RWPE1 (cell line): Measurements from ENCODE around the gene ANKRD31.
"Not testable (repeated sequence)": the region's sequence is repeated elsewhere in the genome, so short reads cannot be mapped to it uniquely, and the experiment has no call there.

Experiments
- CTCF ChIA-PET: fragments of 350-600 bp; sonication (Branson Sonifier 250); formaldehyde crosslinking; extraction: SDS; loops from one replicate; lab custom pipeline; 2021; lab: Yijun Ruan, JAX
- POLR2A ChIA-PET: fragments of 400-600 bp; formaldehyde crosslinking; extraction: SDS; loops from one replicate; lab custom pipeline; 2020; ENCODE audit warnings: antibody characterized with exemption; ENCODE audit not compliant: low non-redundant PET; lab: Yijun Ruan, JAX
- DNase-seq: peaks from one replicate; pipeline ENCODE4 v3.0.0; 2012; ENCODE audit warnings: low spot score
- H3K27ac ChIP-seq: fragments of 450-650 bp; 2 replicates; pipeline ENCODE4 v1.5.1; 2017
- CTCF ChIP-seq: fragments of 450-650 bp; conservative IDR thresholded peaks from 2 replicates; pipeline ENCODE4 v1.5.1; 2017; ENCODE audit warnings: low read depth, mild to moderate bottlenecking

The ANKRD31 gene

DNA sequence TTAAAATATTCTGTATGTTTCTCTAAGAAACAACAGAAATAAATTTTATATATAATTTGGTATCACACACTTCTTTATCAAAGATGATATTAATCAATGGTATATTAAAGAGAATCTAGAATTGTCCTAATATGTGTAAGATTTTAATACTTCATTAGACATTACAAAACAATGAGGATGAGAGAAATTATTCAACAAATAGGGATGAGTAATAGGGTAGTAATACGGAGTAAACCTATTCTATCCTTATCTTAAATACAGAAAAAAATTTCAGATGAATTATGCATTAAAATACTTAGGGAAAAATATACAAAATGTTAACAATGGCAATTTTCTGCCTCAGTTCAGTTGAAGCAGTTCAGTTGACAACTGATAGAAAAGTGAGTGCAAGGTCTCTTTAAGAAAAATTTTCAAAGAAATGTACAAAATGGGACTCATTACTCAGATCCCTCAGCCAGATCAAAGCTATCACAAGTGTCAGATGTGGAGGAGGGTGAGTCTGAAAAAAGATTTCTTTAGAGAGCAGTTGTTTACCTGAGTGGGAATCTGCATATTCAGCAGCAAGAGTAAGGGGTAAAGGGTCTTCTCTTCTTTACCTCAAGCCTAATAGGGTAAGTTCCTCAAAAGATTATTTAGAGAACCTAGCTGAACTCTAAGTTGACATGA is 127.6 kb downstream of the ANKRD31 start:
- ChIA-PET CTCF (interaction anchor here (0.6 kb wide), 2 partner anchors 132 to 1658 kb away, joined by 3 read pairs; no protein-coding TSS in a partner anchor), POLR2A (no interaction called here)
- TF ChIP-seq CTCF = no peak
- no peak overlapping the region for H3K27ac ChIP-seq
- DNase-seq = no peak

DNA sequence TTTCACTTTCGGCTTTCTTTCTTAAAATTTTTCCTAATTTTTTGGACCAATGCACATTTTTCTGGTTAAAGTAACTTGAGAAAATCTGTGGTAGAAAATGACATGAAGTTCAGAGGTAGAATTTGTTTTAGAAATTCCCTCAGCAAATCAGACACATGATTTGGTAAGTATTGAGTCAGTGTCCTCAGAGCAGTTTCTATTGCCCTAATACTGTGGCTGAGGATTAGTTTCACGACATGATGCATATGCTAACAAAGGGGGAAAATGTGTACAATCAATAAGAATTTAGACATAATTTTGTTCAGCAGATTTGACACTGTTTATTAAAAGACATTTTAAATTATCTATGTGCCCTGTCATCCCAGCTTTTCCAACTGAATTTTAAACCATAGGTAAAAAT is 128.2 kb downstream of the ANKRD31 start:
- ChIA-PET POLR2A (no interaction called here), CTCF (interaction anchor here (0.6 kb wide), 1 partner anchor 132 kb away, joined by 3 read pairs; no protein-coding TSS in a partner anchor)
- no peak overlapping the region for H3K27ac ChIP-seq
- TF ChIP-seq CTCF = no peak
- DNase-seq = no peak

DNA sequence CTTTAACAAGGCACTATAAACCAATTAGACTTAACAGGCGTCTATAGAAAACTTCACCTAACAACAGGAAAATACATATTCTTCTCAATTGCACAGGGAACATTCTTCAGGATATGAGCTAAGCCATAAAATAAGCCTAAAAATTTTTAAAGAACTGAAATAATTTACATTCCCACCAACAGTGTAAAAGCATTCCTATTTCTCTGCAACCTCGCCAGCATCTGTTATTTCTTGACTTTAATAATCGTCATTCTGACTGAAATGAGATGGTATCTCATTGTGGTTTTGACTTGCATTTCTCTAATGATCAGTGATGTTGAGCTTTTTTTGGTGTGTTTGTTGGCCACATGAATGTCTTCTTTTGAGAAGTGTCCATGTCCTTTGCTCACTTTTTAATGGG is 140.7 kb downstream of the ANKRD31 start:
- CTCF ChIA-PET, H3K27ac ChIP-seq, DNase-seq, POLR2A ChIA-PET: not testable (repeated sequence)

- ChIA-PET CTCF (interaction anchor here (0.6 to 1.2 kb wide), 2 partner anchors 41 to 97 kb away, joined by 3 read pairs; no protein-coding TSS in a partner anchor), POLR2A (no interaction called here)
- TF ChIP-seq CTCF = no peak
- DNase-seq = peak; percentile 63
- peak overlapping the region; percentile 53 for H3K27ac ChIP-seq
Measured at GRCh38 chr5:75091597-75091996, 145.1 kb downstream of the ANKRD31 start.

DNA sequence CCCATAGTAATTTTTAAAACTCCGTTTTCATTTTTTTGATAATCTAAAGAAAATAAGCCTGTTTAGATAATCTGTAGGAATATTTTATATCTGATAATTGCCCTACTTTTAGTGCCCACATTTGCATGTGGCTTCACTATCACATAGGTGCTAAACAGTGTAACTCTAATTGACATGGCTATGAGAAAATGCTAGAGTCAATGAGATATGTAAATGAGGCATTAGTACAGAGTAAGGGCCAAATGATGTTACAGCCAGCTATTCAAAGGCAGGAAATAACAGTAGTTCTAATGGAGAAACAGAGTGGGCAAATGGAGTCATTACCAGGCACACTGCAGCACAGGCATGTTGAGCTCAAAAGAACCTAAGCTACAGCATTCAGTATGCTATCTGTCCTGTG is 147.0 kb downstream of the ANKRD31 start:
- H3K27ac ChIP-seq = no peak overlapping the region
- ChIA-PET CTCF (no interaction called here), POLR2A (no interaction called here)
- DNase-seq = no peak
- TF ChIP-seq CTCF = no peak

DNA sequence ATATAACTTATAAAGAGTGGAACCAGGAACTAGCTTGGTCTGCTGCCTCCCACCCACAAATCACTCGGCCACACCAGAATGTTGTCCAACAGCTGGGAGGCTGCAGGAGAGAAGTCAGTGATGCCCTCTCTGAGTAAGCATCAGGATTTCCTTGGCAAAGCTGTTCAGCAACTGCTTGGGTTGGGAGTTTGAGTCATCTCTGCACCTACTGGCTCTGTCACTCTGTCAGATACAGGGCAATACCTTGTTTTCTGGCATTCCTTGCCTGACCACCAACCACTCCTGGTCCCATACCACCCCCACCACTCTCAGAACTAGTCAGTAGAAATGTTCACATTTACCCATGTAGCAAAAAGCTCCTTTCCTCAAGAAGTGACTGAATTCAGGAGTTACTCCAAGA is 147.5 kb downstream of the ANKRD31 start:
- ChIA-PET POLR2A (no interaction called here), CTCF (interaction anchor here (0.7 kb wide), 1 partner anchor 16 kb away, joined by 3 read pairs; no protein-coding TSS in a partner anchor)
- TF ChIP-seq CTCF = no peak
- no peak for DNase-seq
- H3K27ac ChIP-seq = no peak overlapping the region

DNA sequence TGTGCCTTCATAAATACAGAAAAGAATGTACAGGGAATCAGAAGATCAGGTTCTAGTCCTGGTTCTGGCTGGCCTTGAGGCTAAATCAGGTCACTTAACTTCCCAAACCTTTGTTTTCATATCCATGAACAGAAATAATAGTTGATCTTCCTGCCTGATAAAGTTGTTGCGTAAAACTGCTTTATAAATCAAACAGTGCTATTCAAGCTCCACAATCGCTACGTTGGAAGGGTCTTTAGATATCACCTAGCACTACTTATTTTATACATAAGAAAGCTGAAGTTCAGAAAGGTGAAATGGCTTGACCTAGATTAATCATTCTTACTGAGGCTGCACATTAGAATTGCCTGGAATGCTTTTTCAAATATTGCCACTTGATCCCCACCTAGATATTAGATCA is 148.0 kb downstream of the ANKRD31 start:
- CTCF ChIA-PET = interaction anchor here (0.7 kb wide), 1 partner anchor 15 kb away, joined by 3 read pairs; no protein-coding TSS in a partner anchor
- POLR2A ChIA-PET = no interaction called here
- no peak for DNase-seq
- no peak overlapping the region for H3K27ac ChIP-seq
- TF ChIP-seq CTCF = no peak
